Measurements from ENCODE around the gene SHC1.

The SHC1 gene

DNA sequence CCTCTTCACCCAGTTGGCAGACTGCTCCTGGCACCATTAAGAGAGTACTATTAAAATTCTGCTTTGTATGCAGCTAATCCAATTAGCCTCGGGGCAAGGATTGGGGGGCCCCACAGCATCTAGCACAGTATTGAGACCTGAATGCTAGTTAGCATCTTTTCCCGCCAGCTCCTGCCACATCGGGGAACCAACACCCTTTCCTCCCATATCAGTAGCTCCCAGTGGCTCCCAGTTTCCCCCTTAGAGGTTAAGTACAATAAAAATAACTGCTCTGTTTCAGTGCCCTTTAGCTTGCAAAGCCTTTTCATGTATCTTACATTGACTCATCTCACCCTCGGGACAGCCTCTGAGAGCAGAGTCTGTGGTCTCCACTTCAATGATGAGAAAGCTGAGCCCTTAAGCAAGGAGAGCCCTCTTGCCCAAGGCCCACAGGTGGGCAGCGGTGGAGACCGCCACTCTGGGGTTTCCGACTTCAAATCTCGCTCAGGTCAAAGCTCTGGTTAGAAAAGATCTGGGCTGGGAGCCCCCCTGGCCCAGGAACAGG lies 29.8 kb downstream of the SHC1 start:
- ChIA-PET CTCF (interaction anchor here (0.6 to 1.5 kb wide), 5 partner anchors 14 to 381 kb away, joined by 3 to 5 read pairs (median 3); no protein-coding TSS in a partner anchor), POLR2A (no interaction called here)
- Histone ChIP-seq H3K4me3 (ENCODE audit: low read depth, low read length) (no peak overlapping the region), H3K4me1 (ENCODE audit: control insufficient read depth, insufficient read depth, low read length) (no peaks in the 10 kb centered on the region), H3K36me3 (ENCODE audit: control insufficient read depth in 2 of 2, insufficient read depth in 1 of 2, low read length in 2 of 2) (peaks cover 0 to 8% of the 10 kb centered on the region in 2 experiments; a peak in 1 of 3 replicates), H3K27ac (ENCODE audit: extremely low read depth, low read depth, low read length) (no peak overlapping the region), H3K9me3 (ENCODE audit: control insufficient read depth, insufficient read depth, low read depth, low read length) (no peaks in the 10 kb centered on the region)
- TF ChIP-seq ZNF391 (tag by site-specific recombination; IDR thresholded peaks at IDR 0.05; ENCODE audit: borderline replicate concordance, low read depth): no peak
- TF ChIP-seq ZNF155 (tag by site-specific recombination; IDR thresholded peaks at IDR 0.05): no peak
- TF ChIP-seq OVOL3 (tag by site-specific recombination; IDR thresholded peaks at IDR 0.05): no peak
- TF ChIP-seq, protein P1, sequence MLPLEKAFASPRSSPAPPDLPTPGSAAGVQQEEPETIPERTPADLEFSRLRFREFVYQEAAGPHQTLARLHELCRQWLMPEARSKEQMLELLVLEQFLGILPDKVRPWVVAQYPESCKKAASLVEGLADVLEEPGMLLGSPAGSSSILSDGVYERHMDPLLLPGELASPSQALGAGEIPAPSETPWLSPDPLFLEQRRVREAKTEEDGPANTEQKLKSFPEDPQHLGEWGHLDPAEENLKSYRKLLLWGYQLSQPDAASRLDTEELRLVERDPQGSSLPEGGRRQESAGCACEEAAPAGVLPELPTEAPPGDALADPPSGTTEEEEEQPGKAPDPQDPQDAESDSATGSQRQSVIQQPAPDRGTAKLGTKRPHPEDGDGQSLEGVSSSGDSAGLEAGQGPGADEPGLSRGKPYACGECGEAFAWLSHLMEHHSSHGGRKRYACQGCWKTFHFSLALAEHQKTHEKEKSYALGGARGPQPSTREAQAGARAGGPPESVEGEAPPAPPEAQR (tag by site-specific recombination; IDR thresholded peaks at IDR 0.05): no peak
- TF ChIP-seq ZNF341 (tag by site-specific recombination; IDR thresholded peaks at IDR 0.05; ENCODE audit: low read depth): no peak
- no peak for TF ChIP-seq ZNF626 (tag by site-specific recombination; IDR thresholded peaks at IDR 0.05)
- TF ChIP-seq IKZF3 (tag by site-specific recombination; IDR thresholded peaks at IDR 0.05): no peak
- TF ChIP-seq ZNF24 (tag by site-specific recombination; IDR thresholded peaks at IDR 0.05): no peak
- TF ChIP-seq, protein P2, sequence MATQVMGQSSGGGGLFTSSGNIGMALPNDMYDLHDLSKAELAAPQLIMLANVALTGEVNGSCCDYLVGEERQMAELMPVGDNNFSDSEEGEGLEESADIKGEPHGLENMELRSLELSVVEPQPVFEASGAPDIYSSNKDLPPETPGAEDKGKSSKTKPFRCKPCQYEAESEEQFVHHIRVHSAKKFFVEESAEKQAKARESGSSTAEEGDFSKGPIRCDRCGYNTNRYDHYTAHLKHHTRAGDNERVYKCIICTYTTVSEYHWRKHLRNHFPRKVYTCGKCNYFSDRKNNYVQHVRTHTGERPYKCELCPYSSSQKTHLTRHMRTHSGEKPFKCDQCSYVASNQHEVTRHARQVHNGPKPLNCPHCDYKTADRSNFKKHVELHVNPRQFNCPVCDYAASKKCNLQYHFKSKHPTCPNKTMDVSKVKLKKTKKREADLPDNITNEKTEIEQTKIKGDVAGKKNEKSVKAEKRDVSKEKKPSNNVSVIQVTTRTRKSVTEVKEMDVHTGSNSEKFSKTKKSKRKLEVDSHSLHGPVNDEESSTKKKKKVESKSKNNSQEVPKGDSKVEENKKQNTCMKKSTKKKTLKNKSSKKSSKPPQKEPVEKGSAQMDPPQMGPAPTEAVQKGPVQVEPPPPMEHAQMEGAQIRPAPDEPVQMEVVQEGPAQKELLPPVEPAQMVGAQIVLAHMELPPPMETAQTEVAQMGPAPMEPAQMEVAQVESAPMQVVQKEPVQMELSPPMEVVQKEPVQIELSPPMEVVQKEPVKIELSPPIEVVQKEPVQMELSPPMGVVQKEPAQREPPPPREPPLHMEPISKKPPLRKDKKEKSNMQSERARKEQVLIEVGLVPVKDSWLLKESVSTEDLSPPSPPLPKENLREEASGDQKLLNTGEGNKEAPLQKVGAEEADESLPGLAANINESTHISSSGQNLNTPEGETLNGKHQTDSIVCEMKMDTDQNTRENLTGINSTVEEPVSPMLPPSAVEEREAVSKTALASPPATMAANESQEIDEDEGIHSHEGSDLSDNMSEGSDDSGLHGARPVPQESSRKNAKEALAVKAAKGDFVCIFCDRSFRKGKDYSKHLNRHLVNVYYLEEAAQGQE (tag by site-specific recombination; IDR thresholded peaks at IDR 0.05): no peak
- TF ChIP-seq ZSCAN16 (tag by site-specific recombination; IDR thresholded peaks at IDR 0.05): no peak
- TF ChIP-seq ZNF623 (tag by site-specific recombination; IDR thresholded peaks at IDR 0.05): no peak
- TF ChIP-seq ZNF157 (tag by site-specific recombination; IDR thresholded peaks at IDR 0.05): no peak
- TF ChIP-seq ZFP41 (tag by site-specific recombination; IDR thresholded peaks at IDR 0.05; ENCODE audit: borderline replicate concordance): no peak
- TF ChIP-seq ZNF664 (tag by site-specific recombination; IDR thresholded peaks at IDR 0.05): no peak
- no peak for TF ChIP-seq MEIS1 (CRISPR knock-in tag; IDR thresholded peaks at IDR 0.05; ENCODE audit: borderline replicate concordance)
- TF ChIP-seq, protein P3, sequence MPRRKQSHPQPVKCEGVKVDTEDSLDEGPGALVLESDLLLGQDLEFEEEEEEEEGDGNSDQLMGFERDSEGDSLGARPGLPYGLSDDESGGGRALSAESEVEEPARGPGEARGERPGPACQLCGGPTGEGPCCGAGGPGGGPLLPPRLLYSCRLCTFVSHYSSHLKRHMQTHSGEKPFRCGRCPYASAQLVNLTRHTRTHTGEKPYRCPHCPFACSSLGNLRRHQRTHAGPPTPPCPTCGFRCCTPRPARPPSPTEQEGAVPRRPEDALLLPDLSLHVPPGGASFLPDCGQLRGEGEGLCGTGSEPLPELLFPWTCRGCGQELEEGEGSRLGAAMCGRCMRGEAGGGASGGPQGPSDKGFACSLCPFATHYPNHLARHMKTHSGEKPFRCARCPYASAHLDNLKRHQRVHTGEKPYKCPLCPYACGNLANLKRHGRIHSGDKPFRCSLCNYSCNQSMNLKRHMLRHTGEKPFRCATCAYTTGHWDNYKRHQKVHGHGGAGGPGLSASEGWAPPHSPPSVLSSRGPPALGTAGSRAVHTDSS (tag by site-specific recombination; IDR thresholded peaks at IDR 0.05): no peak
- TF ChIP-seq ZBTB8A (tag by site-specific recombination; IDR thresholded peaks at IDR 0.05): no peak
- no peak for TF ChIP-seq ZNF76 (tag by site-specific recombination; IDR thresholded peaks at IDR 0.05; ENCODE audit: borderline replicate concordance, low read depth)
- no peak for TF ChIP-seq ZNF701 (tag by site-specific recombination; IDR thresholded peaks at IDR 0.05)
- TF ChIP-seq ZNF560 (tag by site-specific recombination; IDR thresholded peaks at IDR 0.05; ENCODE audit: borderline replicate concordance): no peak

DNA sequence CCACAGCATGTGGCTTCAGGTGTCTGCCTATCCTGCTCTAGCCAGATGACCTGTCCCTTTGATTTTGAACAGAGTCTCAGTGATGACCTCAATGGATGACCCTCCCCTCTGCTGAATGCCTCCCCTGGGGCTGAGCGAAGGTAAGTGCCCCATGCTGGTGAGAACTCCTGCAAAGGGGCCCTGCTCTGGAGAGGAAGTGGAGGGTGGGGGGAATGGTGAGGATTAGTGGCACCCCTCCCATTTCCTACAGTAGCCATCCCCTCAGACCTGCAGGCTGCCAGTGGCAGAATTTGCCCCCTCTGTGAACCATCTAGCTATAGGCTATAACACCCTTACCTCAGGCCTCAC lies 30.4 kb downstream of the SHC1 start:
- CTCF ChIA-PET: interaction anchor here (0.6 to 1.5 kb wide), 7 partner anchors 15 to 381 kb away, joined by 3 to 5 read pairs (median 3); no protein-coding TSS in a partner anchor
- Histone ChIP-seq H3K36me3 (ENCODE audit: control insufficient read depth in 2 of 2, insufficient read depth in 1 of 2, low read length in 2 of 2) (peaks cover 0 to 5% of the 10 kb centered on the region in 2 experiments; a peak in 1 of 3 replicates), H3K4me3 (ENCODE audit: low read depth, low read length) (no peak overlapping the region), H3K9me3 (ENCODE audit: control insufficient read depth, insufficient read depth, low read depth, low read length) (no peaks in the 10 kb centered on the region), H3K27ac (ENCODE audit: extremely low read depth, low read depth, low read length) (no peak overlapping the region), H3K4me1 (ENCODE audit: control insufficient read depth, insufficient read depth, low read length) (no peaks in the 10 kb centered on the region)
- TF ChIP-seq, protein P4, sequence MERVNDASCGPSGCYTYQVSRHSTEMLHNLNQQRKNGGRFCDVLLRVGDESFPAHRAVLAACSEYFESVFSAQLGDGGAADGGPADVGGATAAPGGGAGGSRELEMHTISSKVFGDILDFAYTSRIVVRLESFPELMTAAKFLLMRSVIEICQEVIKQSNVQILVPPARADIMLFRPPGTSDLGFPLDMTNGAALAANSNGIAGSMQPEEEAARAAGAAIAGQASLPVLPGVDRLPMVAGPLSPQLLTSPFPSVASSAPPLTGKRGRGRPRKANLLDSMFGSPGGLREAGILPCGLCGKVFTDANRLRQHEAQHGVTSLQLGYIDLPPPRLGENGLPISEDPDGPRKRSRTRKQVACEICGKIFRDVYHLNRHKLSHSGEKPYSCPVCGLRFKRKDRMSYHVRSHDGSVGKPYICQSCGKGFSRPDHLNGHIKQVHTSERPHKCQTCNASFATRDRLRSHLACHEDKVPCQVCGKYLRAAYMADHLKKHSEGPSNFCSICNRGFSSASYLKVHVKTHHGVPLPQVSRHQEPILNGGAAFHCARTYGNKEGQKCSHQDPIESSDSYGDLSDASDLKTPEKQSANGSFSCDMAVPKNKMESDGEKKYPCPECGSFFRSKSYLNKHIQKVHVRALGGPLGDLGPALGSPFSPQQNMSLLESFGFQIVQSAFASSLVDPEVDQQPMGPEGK (tag by site-specific recombination; IDR thresholded peaks at IDR 0.05): 0 out of 2 replicates have a peak, but pooled peaks have one; percentile 9
- TF ChIP-seq ZNF529 (tag by site-specific recombination; IDR thresholded peaks at IDR 0.05; ENCODE audit: insufficient replicate concordance) (no peak), GLIS1 (tag by site-specific recombination; IDR thresholded peaks at IDR 0.05) (peak; percentile 80), ZNF426 (tag by site-specific recombination; IDR thresholded peaks at IDR 0.05) (no peak), ZNF585B (tag by site-specific recombination; IDR thresholded peaks at IDR 0.05) (no peak), ZNF560 (tag by site-specific recombination; IDR thresholded peaks at IDR 0.05; ENCODE audit: borderline replicate concordance) (no peak)
- TF ChIP-seq, protein P5, sequence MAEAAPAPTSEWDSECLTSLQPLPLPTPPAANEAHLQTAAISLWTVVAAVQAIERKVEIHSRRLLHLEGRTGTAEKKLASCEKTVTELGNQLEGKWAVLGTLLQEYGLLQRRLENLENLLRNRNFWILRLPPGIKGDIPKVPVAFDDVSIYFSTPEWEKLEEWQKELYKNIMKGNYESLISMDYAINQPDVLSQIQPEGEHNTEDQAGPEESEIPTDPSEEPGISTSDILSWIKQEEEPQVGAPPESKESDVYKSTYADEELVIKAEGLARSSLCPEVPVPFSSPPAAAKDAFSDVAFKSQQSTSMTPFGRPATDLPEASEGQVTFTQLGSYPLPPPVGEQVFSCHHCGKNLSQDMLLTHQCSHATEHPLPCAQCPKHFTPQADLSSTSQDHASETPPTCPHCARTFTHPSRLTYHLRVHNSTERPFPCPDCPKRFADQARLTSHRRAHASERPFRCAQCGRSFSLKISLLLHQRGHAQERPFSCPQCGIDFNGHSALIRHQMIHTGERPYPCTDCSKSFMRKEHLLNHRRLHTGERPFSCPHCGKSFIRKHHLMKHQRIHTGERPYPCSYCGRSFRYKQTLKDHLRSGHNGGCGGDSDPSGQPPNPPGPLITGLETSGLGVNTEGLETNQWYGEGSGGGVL (tag by site-specific recombination; IDR thresholded peaks at IDR 0.05): peak; percentile 62
- POLR2A ChIA-PET: no interaction called here

Measured in HEK293 (cell line).